ENCODE measurements around the gene C12orf76.

GRCh38 chr12:110012137-110012536 is 36.2 kb downstream of the C12orf76 start:
- TF ChIP-seq CTCF (conservative IDR thresholded peaks at IDR 0.05; ENCODE audit: low read depth in 2 of 2) (no peak), EZH2 (IDR thresholded peaks at IDR 0.05; ENCODE audit: low read depth, unreplicated experiment) (no peak), ETS1 (IDR thresholded peaks at IDR 0.05) (no peak), ZNF462 (CRISPR knock-in tag; IDR thresholded peaks at IDR 0.05) (no peak), REST (IDR thresholded peaks at IDR 0.05; ENCODE audit: unreplicated experiment) (no peak), CREB1 (CRISPR knock-in tag; IDR thresholded peaks at IDR 0.05; ENCODE audit: low read depth) (no peak), POLR2AphosphoS5 (IDR thresholded peaks at IDR 0.05; ENCODE audit: low read depth) (no peak), EZH2phosphoT487 (IDR thresholded peaks at IDR 0.05; ENCODE audit: unreplicated experiment) (no peak)

Measured in GM23338 (cell line).